ENCODE measurements around the gene EPC2. TPM values are rescaled to one million over a fixed set of nuclear protein-coding genes. Genes with fewer than 3 reads are reported as not detected.

Gene EPC2
- total and polyA plus RNA-seq, 10 of the 15 experiments (the other 5 are each of a cell fraction or from before 2014, with no cell fraction given), result 2.0 to 16.5 (median 10.8) TPM

DNA sequence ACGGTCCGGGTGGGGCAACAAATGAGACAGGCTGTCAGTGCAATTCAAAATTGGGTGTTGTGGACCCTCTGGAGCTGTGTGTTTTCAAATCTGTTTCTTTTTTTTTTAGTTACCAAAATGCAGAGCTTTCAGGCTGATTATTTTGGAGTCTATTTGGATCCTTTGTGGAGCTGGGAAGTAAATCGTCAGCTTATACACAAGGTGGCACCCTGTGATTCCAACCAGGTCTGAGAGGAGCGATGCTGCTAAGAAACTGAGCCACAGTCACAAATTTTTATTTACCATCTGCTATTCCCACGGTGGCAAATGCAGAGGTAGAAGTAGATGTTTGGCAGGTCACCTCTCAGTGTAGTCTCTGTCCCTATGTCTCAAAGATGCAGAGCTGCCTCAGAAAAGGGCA, 3.8 kb upstream of the EPC2 start:
- POLR2A ChIA-PET, result interaction anchor here (0.6 kb wide), 2 partner anchors 14 to 42 kb away, joined by 3 read pairs; no protein-coding TSS in a partner anchor
- no peak overlapping the region for H3K27ac ChIP-seq (ENCODE audit: control insufficient read depth, insufficient read depth)
- no peaks in the 10 kb centered on the region for H4K20me1 ChIP-seq (ENCODE audit: control insufficient read depth, insufficient read depth)
- no peak for DNase-seq (ENCODE audit: low read depth, low spot score)
- H3K4me2 ChIP-seq (ENCODE audit: control insufficient read depth, insufficient read depth), result no peak overlapping the region
- no peaks in the 10 kb centered on the region for H3K9me3 ChIP-seq (replicated peaks; ENCODE audit: control insufficient read depth, insufficient read depth, low read length)
- no TSS peak for BruUV-seq (replicated peaks)
- H3K4me1 ChIP-seq (ENCODE audit: control insufficient read depth, insufficient read depth, low read length), result peaks cover 15% of the 10 kb centered on the region
- no peaks in the 10 kb centered on the region for H3K36me3 ChIP-seq (ENCODE audit: control insufficient read depth in 2 of 2, insufficient read depth in 2 of 2, low read length in 1 of 2)
- CTCF ChIA-PET, result interaction anchor here (0.6 to 1.8 kb wide), 5 partner anchors 16 to 1788 kb away, joined by 3 to 4 read pairs (median 3); no protein-coding TSS in a partner anchor
- no peak for FAIRE-seq
- peaks cover 5% of the 10 kb centered on the region for H3K79me2 ChIP-seq (ENCODE audit: control insufficient read depth, insufficient read depth, low read length)
- H3K27me3 ChIP-seq (replicated peaks in 1 of 2; ENCODE audit: control insufficient read depth in 2 of 2, insufficient read depth in 2 of 2, low read length in 1 of 2), result peaks cover 0 to 7% of the 10 kb centered on the region in 2 experiments; a peak in 2 of 4 replicates
- intact Hi-C loops (cut with micrococcal nuclease; ENCODE audit: unreplicated experiment) (loop anchor here (5.0 to 10.0 kb wide), 5 partner anchors 172 to 706 kb away; partner anchors contain the start of genes MBD5 and ORC4), in situ Hi-C loops (cut with MboI) (no loop called here)
- SMC1A ChIA-PET (ENCODE audit: uncharacterized antibody, unreplicated experiment), result interaction anchor here (0.6 to 1.0 kb wide), 5 partner anchors 16 to 652 kb away, joined by 3 to 6 read pairs (median 3); no protein-coding TSS in a partner anchor
- TF ChIP-seq MXI1 (IDR thresholded peaks at IDR 0.05; ENCODE audit: low read depth, low read length), result no peak
- TF ChIP-seq, protein P1, sequence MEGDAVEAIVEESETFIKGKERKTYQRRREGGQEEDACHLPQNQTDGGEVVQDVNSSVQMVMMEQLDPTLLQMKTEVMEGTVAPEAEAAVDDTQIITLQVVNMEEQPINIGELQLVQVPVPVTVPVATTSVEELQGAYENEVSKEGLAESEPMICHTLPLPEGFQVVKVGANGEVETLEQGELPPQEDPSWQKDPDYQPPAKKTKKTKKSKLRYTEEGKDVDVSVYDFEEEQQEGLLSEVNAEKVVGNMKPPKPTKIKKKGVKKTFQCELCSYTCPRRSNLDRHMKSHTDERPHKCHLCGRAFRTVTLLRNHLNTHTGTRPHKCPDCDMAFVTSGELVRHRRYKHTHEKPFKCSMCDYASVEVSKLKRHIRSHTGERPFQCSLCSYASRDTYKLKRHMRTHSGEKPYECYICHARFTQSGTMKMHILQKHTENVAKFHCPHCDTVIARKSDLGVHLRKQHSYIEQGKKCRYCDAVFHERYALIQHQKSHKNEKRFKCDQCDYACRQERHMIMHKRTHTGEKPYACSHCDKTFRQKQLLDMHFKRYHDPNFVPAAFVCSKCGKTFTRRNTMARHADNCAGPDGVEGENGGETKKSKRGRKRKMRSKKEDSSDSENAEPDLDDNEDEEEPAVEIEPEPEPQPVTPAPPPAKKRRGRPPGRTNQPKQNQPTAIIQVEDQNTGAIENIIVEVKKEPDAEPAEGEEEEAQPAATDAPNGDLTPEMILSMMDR (IDR thresholded peaks at IDR 0.05 in 2 of 3, conservative IDR thresholded peaks at IDR 0.05 in 1 of 3; ENCODE audit: control insufficient read depth in 2 of 3, extremely low read depth in 1 of 3, insufficient read depth in 1 of 3, low read depth in 3 of 3, low read length in 3 of 3), result peak in 1 of 3 experiments; percentile 6; a peak in 1 of 6 replicates
- RAD21 ChIA-PET (ENCODE audit: unreplicated experiment), result interaction anchor here (0.5 to 0.8 kb wide), 3 partner anchors 88 to 940 kb away, joined by 3 to 4 read pairs (median 3); no protein-coding TSS in a partner anchor
- no peak overlapping the region for H2AFZ ChIP-seq (ENCODE audit: control insufficient read depth, low read depth, low read length)
- H3K4me3 ChIP-seq, result no peak overlapping the region
- 73% methylated on average over 5 of the region's 5 CpGs for WGBS (ENCODE audit: insufficient coverage, insufficient replicate concordance, low lambda C conversion rate, missing lambda C conversion rate)
- no peak for ATAC-seq
- H3K9ac ChIP-seq (ENCODE audit: control insufficient read depth, insufficient read depth, low read length), result no peak overlapping the region
